Lower leg skin (tissue), 4 donors: ENCODE results near the gene CEACAM18. TPM values are rescaled to one million over a fixed set of nuclear protein-coding genes. Genes with fewer than 3 reads are reported as not detected.
"Not testable (repeated sequence)": the region's sequence is repeated elsewhere in the genome, so short reads cannot be mapped to it uniquely, and the experiment has no call there.

Source experiments
- DNase-seq, 2 donors: peaks; one replicate each; pipeline ENCODE4 v3.0.0-alpha.2; 2019; ENCODE audit warnings: low spot score in 2 of 2
- H3K4me3 ChIP-seq: fragments of 200-600 bp; sonication (generic); 2 replicates; pipeline ENCODE4 v1.5.1; 2017; ENCODE audit warnings: mild to moderate bottlenecking, low read depth; ENCODE audit not compliant: poor library complexity, severe bottlenecking
- CTCF ChIP-seq, 3 donors: fragments of 450-650 bp; IDR thresholded peaks; one replicate each; pipeline ENCODE4 v1.5.1; 2016; ENCODE audit warnings: antibody characterized with exemption in 3 of 3, mild to moderate bottlenecking in 3 of 3, moderate library complexity in 2 of 3
- POLR2A ChIP-seq, 2 donors: fragments of 450-650 bp; IDR thresholded peaks; one replicate each; pipeline ENCODE4 v1.6.1; 2016 to 2017; ENCODE audit warnings: antibody characterized with exemption in 2 of 2, mild to moderate bottlenecking in 1 of 2, moderate library complexity in 1 of 2
- WGBS, 2 donors: methylation state at CpG; one replicate each; pipeline ENCODE4 v1.1.5; 2018; 5-methylcytosine and 5-hydroxymethylcytosine counted together
- intact Hi-C: fragments of 100-400 bp; cut with DNase I; formaldehyde crosslinking; loops from one replicate; pipeline ENCODE4 v1.15.0; 2023; ENCODE audit warnings: low total_unique reads
- total RNA-seq, 4 donors: library from RNA; depleted of rRNA; stranded (reverse); fragments of >200 nt; gene quantifications; one replicate each; pipeline ENCODE4 v1.1.0, GENCODE V29; 2016

The CEACAM18 gene
- total RNA-seq, 4 donors from 2014 or later, result not detected

GRCh38 chr19:51497666-51498065 is 19.3 kb downstream of the CEACAM18 start:
- H3K4me3 ChIP-seq, result no peak overlapping the region
- WGBS, 2 donors, result 31 to 33% methylated on average over 3 of the region's 3 CpGs
- DNase-seq, result no peak
- no peak for TF ChIP-seq POLR2A (IDR thresholded peaks at IDR 0.05)
- TF ChIP-seq CTCF (IDR thresholded peaks at IDR 0.05), result no peak
- intact Hi-C loops, result no loop called here

- intact Hi-C loops, DNase-seq, H3K4me3 ChIP-seq: not testable (repeated sequence)
- 40 to 67% methylated on average over 8 of the region's 8 CpGs for WGBS, 2 donors
Observed at GRCh38 chr19:51500931-51501330, 22.6 kb downstream of the CEACAM18 start.

- H3K4me3 ChIP-seq, result no peak within 1 kb of the TSS
- DNase-seq, result peak; percentile 23 to 78
- 73 to 76% methylated on average over 10 to 12 of the region's 12 CpGs for WGBS, 2 donors
- intact Hi-C loops, result no loop called here
- no peak for TF ChIP-seq CTCF (IDR thresholded peaks at IDR 0.05)
- no peak for TF ChIP-seq POLR2A (IDR thresholded peaks at IDR 0.05)
Observed at GRCh38 chr19:51501594-51502263, 23.4 kb downstream of the CEACAM18 start, which contains the start of gene SIGLEC12. Gene SIGLEC12 (minus strand): TSS chr19:51501800. CDS start chr19:51501733, 67 bp downstream.

DNA sequence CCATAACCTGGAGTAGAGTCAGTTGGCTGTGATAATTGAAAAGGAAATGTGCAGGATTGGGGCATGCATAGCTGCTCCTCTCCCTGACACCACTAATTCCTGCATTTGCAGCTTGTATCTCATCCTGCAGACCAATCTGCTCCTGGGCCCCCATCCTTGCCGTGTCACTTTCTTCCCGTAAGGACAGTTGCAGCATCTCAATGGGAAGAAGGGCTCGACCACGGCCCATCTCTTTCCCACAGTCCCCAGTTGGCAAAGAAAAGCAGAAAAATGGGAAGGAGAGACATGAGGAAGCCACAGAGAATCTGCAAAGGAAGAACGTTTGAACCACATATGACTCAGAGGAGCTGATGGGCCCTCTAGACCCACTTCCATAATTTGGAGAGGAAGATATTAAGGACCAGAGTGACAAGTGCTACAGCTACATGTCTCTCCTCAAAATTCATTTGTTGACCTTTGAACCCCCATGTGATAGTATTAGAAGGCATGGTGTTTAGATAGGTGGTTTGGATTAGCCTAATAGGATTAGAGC is 25.0 kb downstream of the CEACAM18 start:
- intact Hi-C loops, result no loop called here
- TF ChIP-seq CTCF (IDR thresholded peaks at IDR 0.05), result no peak
- TF ChIP-seq POLR2A (IDR thresholded peaks at IDR 0.05), result no peak
- DNase-seq, result no peak
- H3K4me3 ChIP-seq, result no peak overlapping the region
- 76 to 77% methylated on average over 5 of the region's 5 CpGs for WGBS, 2 donors

DNA sequence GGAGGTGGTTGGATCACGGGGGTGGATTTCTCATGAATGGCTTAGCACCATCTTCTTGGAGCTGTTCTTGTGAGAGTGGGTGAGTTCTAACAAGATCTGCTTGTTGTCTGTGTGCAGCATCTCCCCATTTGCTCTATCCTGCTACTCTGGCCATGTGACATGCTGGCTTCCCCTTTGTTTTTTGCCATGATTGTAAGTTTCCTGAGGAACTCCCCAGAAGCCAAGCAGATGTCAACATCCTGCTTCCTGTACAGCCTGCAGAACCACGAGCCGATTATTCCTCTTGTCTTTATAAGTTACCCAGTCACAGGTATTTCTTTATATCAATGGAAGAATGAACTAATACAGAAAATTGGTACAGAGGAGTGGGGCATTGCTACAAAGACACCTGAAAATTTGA is 25.6 kb downstream of the CEACAM18 start:
- TF ChIP-seq POLR2A (IDR thresholded peaks at IDR 0.05) (no peak), CTCF (IDR thresholded peaks at IDR 0.05) (no peak)
- no peak for DNase-seq
- intact Hi-C loops, result no loop called here
- WGBS, 2 donors, result 53 to 62% methylated on average over 3 of the region's 3 CpGs
- no peak overlapping the region for H3K4me3 ChIP-seq

DNA sequence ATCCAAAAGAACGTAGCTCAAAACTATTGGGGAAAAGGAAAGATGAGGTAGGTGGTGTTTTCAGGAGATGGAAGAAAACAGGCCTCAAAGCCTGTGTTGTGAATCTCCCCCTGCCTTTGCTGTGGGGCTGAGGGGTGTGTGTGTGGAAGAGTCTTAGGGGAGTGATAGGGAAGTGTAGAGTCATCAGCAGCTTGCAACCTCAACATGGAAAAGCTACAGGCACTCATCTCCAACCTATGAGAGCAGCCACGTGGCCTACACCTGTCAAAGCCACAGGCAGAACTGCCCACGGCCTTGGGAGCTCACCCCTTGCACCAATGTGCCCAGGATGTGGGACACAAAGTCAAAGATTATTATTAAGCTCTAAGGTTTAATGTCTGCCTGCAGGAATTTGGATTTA is 27.6 kb downstream of the CEACAM18 start:
- no peak overlapping the region for H3K4me3 ChIP-seq
- TF ChIP-seq CTCF (IDR thresholded peaks at IDR 0.05), result no peak
- no peak for TF ChIP-seq POLR2A (IDR thresholded peaks at IDR 0.05)
- 35 to 49% methylated on average over 3 of the region's 3 CpGs for WGBS, 2 donors
- DNase-seq, result no peak
- intact Hi-C loops, result no loop called here
